ENCODE results near the gene STAC3.
A peak's percentile ranks its signal among the peaks of the same experiment; 100 is the strongest.

Gene STAC3

DNA sequence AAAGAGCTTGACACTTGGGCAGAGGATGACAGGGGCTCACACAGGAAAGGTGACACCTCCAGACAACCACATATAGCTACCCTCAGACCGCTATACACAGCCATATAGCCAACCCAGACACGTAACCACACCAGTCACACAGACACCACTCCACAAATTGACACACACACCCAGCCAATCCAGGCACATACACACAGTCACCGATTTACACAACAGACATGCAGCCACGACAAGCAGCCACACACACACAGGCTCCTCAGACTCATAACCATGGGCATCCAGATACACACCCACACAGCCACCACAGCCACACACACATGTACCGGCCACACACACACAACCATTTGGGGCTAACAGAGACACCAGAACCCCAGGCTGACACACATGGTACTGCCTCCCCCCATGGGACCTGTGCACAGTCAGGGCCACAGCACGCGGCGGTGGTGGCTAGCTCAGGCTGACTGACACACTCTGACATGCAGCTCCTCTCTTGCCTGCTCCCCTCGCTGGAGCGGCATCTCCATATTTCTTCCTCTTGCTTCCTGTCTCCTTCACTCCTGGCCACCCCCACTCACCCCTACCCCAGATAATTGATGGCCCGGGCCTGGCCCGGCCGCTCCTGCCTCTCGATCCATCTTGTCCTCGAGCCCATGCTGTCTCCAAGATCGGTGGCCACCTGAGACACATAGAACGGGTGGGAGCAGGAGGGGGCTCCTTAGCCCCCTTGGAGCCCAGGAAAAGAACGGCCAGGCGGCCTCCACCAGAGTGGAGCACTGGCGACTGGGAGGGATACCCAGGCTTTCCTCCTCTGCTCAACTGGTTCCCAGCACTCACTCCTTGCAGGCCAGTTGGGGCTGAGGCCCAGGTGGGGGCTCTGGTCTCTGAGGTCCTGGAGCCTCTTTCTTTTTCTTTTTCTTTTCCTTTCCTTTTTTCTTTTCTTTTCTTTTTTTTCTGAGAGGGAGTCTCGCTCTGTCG is 27.5 kb downstream of the STAC3 start:
- H3K4me1 Mint-ChIP-seq, result peaks cover 66% of the 10 kb centered on the region
- no peaks in the 10 kb centered on the region for H3K36me3 Mint-ChIP-seq
- peak overlapping the region; percentile 77 for H3K27ac Mint-ChIP-seq
- H3K9me3 Mint-ChIP-seq, result no peaks in the 10 kb centered on the region
- peaks cover 67% of the 10 kb centered on the region for H3K27me3 Mint-ChIP-seq
- no peak overlapping the region for H3K4me3 Mint-ChIP-seq

DNA sequence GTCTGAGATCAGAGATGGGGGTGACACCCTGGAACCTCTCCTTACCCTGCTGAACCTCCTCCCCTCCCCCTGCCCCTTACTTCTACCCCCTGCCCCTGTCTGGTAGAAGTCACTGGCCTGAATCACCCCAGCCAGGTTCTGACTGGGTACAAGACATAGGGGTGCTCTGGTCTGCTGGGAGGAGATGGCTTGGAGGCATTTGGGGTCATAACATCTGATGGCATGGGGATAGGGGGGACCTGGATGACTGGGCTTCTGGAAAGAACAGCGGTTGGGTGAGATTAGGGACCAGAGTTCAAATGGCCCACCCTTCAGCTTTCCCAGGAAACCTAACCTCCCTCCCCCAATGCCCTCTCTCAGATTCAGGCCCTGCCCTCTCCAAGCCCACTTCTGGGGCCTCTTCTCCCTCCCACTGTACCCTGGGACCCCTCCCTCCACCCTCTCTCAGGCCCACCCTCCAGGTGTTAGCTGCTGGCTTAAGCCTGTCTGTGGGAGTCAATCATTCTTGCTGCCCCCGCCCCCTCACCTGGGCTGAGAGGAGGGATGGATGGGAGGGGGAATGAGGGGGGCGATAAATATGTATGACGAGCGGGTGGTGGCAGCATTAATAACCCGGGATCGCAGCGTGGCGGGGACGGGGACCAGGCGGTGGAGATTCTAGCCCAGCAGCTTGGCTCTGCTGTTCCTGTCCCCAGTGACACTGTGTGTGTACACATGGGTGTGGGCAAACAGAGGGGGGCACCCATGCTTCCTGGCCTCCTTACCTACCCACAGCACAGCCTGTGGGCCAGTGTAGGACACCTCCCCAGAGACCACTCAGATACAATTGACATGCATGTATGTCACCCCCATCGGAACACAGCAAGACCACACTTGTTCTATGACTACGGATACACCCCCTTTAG is 28.4 kb downstream of the STAC3 start:
- peaks cover 64% of the 10 kb centered on the region for H3K4me1 Mint-ChIP-seq
- peak overlapping the region; percentile 14 for H3K27ac Mint-ChIP-seq
- no peaks in the 10 kb centered on the region for H3K36me3 Mint-ChIP-seq
- no peak overlapping the region for H3K4me3 Mint-ChIP-seq
- peaks cover 73% of the 10 kb centered on the region for H3K27me3 Mint-ChIP-seq
- no peaks in the 10 kb centered on the region for H3K9me3 Mint-ChIP-seq

DNA sequence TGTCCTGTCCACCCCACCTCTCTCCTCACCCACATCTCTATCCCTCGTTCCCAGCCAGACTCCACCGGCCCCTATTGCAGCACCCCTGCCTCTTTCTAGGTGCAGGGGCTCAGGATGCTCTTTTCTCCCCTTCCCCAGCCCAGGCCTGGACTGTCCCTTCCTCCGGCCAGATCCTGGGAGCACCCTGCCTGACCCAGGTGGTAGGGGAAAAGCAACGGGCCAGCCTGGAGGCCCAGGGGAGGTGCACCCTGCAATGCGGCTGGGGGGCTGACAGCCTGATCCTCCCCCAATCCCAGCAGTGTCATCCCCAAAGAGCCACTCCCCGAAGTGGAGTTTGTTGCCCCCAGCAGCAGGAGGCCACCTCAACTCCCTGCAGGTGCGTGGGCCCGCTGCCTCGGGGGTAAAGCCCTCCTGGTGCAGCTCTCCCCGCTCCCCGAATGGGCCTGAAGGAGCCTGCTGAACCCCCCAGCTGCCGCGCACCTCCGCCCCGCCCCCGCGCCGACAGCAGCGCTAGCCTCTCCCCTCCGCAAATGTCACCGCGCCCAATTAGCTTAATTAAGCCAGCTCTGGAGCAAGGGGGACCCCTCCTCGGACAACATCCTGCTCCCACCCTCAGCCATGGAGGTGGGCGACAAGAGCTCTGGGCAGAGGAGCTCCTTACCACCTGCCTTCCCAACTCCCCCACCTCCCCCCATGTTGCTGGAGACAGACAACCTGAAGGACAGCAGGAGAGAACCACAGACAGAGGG is 29.6 kb downstream of the STAC3 start:
- H3K9me3 Mint-ChIP-seq, result no peaks in the 10 kb centered on the region
- peaks cover 60% of the 10 kb centered on the region for H3K4me1 Mint-ChIP-seq
- H3K27me3 Mint-ChIP-seq, result peaks cover 71% of the 10 kb centered on the region
- peak overlapping the region; percentile 8 for H3K27ac Mint-ChIP-seq
- H3K36me3 Mint-ChIP-seq, result no peaks in the 10 kb centered on the region
- H3K4me3 Mint-ChIP-seq, result no peak overlapping the region

DNA sequence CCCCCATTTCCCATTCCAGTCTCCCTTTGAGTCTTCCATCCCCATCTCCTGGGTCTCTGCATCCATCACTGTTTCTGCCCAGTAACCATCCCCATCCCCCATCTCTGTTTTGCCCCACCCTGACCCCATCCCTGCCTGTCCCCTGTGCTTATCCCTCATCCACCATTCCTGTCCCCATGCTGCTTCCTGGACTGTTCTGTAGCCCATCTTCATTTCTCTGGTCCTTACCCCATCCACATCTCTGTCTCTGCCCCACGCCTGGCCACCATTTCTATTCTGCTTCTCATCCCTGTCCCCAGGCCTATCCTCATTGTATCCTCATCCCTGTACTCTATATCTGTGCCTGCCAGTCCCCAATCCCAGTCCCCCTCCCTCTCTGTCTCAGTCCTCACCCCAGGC is 30.2 kb downstream of the STAC3 start:
- Mint-ChIP-seq H3K27ac (peak overlapping the region; percentile 26), H3K36me3 (no peaks in the 10 kb centered on the region), H3K4me3 (peak overlapping the region; percentile 31), H3K4me1 (peaks cover 58% of the 10 kb centered on the region), H3K9me3 (no peaks in the 10 kb centered on the region), H3K27me3 (peaks cover 71% of the 10 kb centered on the region)

DNA sequence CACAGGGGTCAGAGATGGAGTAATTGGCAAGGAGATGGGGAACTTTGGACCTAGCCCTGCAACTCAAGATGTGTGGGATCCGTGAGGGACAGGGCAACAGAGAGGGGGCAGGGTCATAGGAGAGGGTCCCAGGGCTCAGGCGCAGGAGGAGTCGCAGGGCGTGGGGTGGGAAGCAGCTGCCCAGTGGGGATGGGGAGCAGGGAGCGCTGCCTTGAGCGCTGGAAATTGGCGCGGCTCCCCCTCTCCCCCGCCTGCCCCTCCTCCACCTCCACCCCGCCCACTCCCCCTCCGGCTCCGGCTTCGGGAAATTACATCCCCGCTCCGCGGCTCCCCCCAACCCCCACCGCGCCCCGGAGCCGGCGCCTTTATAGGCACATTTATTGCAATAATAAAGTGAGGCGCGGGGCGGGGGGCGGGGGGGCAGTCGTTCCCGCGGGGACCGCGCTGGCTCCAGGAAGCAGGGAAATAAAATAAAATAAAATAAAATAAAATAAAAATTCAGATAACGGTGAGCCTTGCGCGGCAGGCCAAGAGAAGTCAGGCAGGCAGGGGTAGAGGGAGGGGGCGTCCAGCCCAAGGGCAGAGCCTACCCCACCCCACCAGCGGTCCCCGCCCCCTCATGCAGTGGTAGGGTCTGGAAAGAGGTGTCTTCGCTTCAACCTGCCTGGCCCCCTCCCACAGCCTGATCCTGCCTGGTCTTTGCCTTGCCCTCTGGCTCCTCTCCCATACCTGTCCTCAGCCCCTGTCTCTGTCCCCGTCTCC is 30.8 kb downstream of the STAC3 start:
- Mint-ChIP-seq H3K4me3 (no peak overlapping the region), H3K27me3 (peaks cover 73% of the 10 kb centered on the region), H3K36me3 (no peaks in the 10 kb centered on the region), H3K4me1 (peaks cover 58% of the 10 kb centered on the region), H3K9me3 (no peaks in the 10 kb centered on the region), H3K27ac (peak overlapping the region; percentile 26)

DNA sequence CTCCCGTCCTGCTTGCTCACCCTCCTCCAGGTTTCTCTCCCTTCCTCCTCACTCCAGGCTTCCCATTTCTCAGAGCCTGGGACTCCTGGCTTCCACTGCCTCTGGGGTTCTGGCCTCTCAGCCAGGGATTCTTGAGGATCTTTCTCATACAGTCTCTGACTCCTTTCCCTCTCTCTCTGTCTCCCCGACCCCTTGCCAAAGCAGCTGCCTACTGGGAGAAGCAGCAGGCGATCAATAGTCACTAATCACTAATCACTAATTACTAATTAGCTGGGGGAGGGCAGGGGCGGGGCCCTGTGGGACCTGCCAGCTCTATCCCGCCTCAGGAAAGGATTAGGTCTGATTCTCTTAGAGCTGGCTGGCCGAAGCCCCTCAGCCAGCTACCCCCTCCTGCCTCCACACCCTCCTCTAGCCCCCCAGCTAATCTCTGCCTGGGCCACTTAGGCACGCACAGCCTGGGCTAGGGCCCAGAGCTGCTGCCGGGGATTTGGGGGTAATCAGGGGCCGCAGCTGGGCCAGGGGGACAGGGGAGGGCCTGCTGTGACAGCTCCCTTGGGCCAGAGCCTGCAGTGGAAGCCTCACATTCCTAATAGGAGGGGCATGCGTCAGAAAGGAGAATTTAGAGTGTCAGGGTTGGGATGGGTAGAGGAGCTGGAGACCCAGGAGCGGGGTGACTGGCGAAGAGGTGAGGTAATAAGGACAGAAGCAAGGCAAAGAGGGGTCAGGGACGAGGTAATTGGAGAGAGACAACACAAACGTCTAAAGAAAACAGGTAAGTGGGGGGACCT is 31.6 kb downstream of the STAC3 start:
- Mint-ChIP-seq H3K4me1 (peaks cover 58% of the 10 kb centered on the region), H3K27ac (no peak overlapping the region), H3K9me3 (no peaks in the 10 kb centered on the region), H3K4me3 (no peak overlapping the region), H3K36me3 (no peaks in the 10 kb centered on the region), H3K27me3 (peaks cover 74% of the 10 kb centered on the region)

DNA sequence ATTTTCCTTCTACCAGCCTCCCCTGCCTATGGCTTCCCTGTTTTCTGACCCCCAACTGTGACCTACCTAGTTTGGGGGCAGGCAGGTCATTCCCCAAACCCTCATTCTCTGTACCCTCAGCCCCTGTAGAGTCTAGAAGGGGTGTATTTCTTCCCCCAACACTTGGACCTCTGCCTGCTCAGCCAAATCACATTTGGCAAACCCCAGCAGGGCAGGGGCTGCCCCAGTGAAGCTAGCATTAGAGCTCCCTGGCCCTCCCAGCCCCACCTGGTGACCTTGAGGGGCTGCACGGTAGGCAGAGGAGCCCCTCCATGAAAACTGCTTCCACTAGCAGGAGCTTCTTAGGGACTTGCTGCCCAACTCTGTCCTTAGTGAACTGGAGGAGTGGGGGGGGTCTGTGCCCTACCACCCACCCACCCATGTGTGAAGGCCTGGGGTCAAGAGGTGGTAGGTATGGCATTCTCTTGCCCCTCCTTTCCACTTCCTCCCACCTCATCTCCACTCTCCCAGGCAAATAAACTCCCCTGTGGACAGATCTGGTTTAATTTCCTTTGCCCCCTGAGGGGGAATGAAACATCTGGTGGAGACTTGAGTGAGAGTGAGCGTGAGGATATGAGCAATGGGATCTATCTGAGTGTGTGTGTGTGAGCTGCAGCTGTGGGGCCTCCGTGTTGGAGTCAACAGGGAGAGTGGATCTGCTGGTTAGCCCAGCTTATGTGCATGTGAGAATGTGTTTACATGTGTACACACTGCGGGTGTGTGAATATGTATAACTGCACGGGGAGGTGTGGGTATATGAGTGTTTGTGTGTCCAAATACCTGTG is 32.7 kb downstream of the STAC3 start:
- Mint-ChIP-seq H3K27ac (no peak overlapping the region), H3K27me3 (peaks cover 70% of the 10 kb centered on the region), H3K36me3 (no peaks in the 10 kb centered on the region), H3K4me3 (peak overlapping the region; percentile 24), H3K4me1 (peaks cover 63% of the 10 kb centered on the region), H3K9me3 (no peaks in the 10 kb centered on the region)

DNA sequence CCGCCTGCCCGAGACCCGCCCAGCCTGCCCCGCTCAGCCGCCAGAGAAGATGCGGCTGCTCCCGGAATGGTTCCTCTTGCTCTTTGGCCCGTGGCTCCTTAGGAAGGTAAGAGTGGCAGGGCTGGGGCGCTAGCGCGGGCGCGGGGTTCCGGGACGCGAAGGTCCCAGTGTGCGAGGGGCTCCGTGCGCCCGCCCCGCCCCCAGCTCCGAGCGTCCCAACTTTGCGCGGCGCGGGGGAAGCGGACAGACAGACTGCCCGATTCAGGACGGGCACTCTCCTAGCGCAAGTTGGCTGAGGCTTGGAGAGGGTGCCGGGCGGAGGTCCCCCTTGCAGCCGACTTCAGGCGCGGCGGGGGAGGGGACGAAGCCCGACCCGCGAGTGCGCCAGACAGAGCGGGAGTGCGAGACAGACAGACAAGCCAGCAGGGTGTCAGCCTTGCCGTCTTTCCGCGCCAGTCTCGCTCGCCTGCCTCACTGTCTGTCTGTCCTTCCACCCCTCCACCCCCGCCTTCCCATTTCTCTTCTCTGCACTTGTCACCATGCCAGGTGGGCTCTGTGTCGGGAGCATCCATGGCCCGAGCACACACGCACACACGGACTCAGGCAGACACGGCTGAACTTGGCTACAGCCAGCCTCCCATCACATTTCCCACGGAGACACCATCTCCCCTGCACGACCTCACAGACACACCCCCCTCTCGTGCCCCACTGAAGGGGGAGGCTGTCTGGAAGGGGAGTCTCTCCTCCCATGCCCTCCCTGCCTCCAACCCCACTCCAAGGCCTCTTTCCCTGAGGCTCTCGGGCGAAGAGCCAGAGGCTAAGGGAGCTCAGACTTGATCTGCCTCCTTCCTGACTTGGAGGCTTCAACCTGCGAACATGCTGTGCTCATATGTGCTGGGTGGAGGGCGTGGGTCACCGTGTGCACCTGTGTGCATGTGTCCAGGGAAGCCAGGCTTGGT is 33.8 kb downstream of the STAC3 start:
- H3K4me1 Mint-ChIP-seq, result peaks cover 56% of the 10 kb centered on the region
- H3K27me3 Mint-ChIP-seq, result peaks cover 60% of the 10 kb centered on the region
- H3K36me3 Mint-ChIP-seq, result no peaks in the 10 kb centered on the region
- no peaks in the 10 kb centered on the region for H3K9me3 Mint-ChIP-seq
- H3K4me3 Mint-ChIP-seq, result peak overlapping the region; percentile 82
- H3K27ac Mint-ChIP-seq, result no peak overlapping the region

DNA sequence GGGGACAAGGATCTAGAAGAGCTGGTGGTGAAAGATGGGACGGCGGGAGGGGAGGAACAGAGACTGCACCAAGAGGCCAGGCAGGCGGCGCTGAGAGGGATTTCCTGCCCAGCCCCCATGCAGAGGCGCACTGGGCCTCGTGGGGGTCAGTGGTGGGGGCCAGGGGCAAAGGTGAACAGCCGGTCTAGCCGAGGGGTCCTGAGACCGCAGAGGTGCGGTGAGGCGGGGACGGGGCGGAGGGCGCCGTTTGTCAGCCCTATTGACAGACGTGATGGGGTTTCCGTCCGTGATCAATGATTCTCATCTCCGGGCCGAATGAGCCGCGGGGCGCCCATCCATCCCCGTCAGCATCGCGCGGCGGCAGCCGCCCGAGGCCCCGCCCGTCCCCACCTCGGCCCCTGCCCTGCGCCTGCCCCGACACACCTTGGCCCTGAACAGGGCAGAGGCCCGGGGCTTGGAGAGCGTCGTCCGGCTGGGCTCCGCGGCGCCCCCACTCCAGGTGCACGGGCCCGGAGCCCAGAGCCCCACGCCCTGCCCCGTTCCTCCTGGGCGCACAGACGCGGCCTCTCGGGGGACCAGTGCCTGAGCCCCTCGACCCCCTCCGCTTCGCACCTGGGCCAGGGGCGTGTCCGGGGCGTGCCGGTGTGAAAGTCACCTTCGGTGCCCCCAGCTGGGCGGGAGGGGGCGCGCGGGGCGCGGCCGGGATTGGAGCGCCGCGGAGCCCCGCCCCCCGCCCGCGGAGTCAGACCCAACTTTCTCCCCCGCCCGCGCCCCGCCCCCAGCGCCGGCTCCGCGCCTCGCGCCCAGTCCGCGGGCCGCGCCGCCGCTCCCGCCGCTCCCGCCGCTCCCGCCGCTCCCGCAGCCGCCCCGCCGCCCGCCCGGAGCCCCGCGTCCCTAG is 34.7 kb downstream of the STAC3 start, which contains the start of gene NXPH4:
Gene NXPH4 (plus strand): TSS at position 781 of the 898 bp plus-strand sequence. CDS start 176 bp downstream, outside the sequence.
- Mint-ChIP-seq H3K9me3 (no peaks in the 10 kb centered on the region), H3K27ac (peak within 1 kb of the TSS; percentile 12), H3K27me3 (peaks cover 53% of the 10 kb centered on the region), H3K36me3 (no peaks in the 10 kb centered on the region), H3K4me3 (peak within 1 kb of the TSS; percentile 82), H3K4me1 (peaks cover 51% of the 10 kb centered on the region)

DNA sequence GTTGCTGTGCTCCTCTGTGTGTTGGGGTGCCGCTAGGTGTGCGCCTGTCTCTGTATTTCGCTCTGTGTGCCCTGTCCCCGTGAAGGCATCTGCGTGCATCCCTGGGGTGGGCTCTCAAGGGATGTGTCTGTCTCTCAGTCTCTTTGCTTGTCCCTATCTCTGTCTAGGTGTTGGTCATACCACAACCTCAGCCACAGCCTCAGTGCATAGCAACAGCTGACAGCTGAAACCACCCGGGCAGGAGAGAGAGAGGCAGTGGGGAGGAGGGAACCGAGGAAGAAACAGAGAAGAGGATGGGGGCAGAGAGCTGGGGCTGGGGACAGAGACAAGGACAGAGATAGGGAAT is 35.3 kb downstream of the STAC3 start:
- Mint-ChIP-seq H3K4me1 (peaks cover 46% of the 10 kb centered on the region), H3K27ac (peak overlapping the region; percentile 12)

DNA sequence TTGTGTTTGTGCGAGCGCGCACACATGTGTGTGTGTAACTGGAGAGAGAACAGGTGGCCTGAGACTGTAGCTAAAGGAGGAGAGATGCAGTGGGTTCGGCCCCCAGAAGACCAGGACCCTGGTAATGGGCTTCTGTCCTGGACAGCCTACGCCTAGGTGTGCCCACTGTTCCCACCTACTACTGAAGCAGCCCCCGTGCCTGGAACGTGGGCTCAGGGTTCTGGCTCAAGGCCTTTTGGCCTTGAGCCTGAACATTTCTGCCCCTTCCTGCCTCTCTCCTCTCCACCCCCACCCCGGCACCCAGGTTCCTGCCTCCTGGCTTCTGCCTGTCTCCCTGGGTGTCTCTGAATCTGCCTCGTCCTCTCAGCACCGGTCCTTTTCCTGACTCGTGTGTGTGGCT is 35.9 kb downstream of the STAC3 start:
- peak overlapping the region; percentile 42 for H3K4me3 Mint-ChIP-seq
- no peaks in the 10 kb centered on the region for H3K9me3 Mint-ChIP-seq
- no peak overlapping the region for H3K27ac Mint-ChIP-seq
- H3K27me3 Mint-ChIP-seq, result peaks cover 46% of the 10 kb centered on the region
- H3K36me3 Mint-ChIP-seq, result no peaks in the 10 kb centered on the region
- H3K4me1 Mint-ChIP-seq, result peaks cover 44% of the 10 kb centered on the region

More for the DNA sequence above, 35.3 kb downstream of the STAC3 start:
- Mint-ChIP-seq H3K36me3 (no peaks in the 10 kb centered on the region), H3K4me3 (peak overlapping the region; percentile 42), H3K27me3 (peaks cover 49% of the 10 kb centered on the region), H3K9me3 (no peaks in the 10 kb centered on the region)

DNA sequence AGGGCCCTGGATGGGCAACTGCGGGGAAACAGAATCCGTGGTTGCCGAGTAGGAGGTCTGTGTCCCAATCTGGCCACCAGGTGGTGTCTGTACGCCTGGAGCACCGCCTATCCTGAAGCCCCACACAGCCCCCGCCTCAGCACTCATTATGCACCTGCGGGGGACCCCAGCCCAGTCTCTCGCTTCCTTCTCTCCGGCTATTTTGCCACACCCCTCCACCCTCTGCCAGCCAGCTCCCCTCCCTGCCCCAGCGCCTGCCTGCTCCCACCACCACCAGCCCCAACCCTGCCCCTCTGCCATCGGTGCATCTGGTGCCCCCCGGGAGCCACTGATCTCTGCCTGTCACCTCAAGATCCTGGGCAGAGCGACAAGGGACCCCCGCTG is 36.6 kb downstream of the STAC3 start:
- Mint-ChIP-seq H3K9me3 (no peaks in the 10 kb centered on the region), H3K27me3 (peaks cover 41% of the 10 kb centered on the region), H3K4me3 (no peak overlapping the region), H3K36me3 (no peaks in the 10 kb centered on the region), H3K27ac (peak overlapping the region; percentile 60), H3K4me1 (peaks cover 40% of the 10 kb centered on the region)
